HCEC 1CT (cell line): ENCODE measurements around the gene MYO1C.
"Not testable (repeated sequence)": the region's sequence is repeated elsewhere in the genome, so short reads cannot be mapped to it uniquely, and the experiment has no call there.

Experiments used
- DNase-seq: peaks from one replicate; pipeline ENCODE4 v3.0.0-alpha.2; 2017

MYO1C gene, protein sequence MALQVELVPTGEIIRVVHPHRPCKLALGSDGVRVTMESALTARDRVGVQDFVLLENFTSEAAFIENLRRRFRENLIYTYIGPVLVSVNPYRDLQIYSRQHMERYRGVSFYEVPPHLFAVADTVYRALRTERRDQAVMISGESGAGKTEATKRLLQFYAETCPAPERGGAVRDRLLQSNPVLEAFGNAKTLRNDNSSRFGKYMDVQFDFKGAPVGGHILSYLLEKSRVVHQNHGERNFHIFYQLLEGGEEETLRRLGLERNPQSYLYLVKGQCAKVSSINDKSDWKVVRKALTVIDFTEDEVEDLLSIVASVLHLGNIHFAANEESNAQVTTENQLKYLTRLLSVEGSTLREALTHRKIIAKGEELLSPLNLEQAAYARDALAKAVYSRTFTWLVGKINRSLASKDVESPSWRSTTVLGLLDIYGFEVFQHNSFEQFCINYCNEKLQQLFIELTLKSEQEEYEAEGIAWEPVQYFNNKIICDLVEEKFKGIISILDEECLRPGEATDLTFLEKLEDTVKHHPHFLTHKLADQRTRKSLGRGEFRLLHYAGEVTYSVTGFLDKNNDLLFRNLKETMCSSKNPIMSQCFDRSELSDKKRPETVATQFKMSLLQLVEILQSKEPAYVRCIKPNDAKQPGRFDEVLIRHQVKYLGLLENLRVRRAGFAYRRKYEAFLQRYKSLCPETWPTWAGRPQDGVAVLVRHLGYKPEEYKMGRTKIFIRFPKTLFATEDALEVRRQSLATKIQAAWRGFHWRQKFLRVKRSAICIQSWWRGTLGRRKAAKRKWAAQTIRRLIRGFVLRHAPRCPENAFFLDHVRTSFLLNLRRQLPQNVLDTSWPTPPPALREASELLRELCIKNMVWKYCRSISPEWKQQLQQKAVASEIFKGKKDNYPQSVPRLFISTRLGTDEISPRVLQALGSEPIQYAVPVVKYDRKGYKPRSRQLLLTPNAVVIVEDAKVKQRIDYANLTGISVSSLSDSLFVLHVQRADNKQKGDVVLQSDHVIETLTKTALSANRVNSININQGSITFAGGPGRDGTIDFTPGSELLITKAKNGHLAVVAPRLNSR

DNA sequence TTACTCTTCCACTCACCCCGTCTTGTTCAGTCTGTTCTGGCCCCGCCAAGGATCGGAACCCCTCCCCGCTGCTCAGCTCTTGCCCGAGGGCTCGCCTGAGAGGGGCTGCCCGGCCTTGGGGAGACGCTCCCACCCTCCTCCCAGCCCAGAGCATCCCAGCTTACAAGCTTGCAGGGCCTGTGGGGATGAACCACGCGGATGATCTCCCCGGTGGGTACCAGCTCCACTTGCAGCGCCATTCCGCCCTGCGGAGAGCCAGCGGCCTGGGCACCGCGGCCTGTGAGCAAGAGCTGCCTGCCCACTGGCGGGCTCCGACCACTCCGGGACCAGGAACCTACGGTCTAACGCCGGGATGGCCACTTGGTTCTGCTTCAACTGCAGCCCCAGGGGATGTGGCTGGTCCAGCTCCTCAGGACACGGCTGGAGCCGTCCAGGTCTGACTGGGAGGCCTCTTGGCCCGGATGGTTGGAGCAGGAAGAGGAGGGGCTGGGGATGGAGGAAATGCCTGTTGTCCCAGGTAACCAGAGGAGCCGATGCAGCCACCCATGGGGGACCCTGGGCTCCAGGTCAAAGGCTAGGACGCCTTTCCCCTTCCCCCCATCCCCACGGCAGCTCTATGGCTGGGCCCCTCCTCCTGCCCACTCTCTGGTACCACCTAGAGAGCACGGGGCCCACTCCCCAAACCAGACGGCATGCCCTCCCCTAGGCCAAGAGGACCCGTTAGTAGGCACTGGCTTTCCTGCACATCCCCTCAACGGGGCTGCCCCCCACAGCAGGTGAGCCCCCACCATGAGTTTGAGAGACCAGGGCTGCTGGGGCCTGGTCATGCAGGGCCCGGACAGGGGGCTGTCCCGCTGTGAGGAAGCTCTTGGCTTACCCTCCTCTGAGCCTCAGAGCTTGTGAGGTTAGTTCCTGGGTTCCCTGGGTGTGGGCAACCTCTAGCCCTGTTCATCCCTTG is at the start of gene MYO1C:
TSS of gene MYO1C (minus strand) at position 438 of the 958 bp plus-strand sequence. CDS start at position 239, 199 bp downstream.
- no peak for DNase-seq

- DNase-seq, result no peak
Measured at GRCh38 chr17:1541367-1541904, 49.0 kb upstream of the MYO1C start.

GRCh38 chr17:1539811-1540210 is 47.3 kb upstream of the MYO1C start:
- no peak for DNase-seq

DNA sequence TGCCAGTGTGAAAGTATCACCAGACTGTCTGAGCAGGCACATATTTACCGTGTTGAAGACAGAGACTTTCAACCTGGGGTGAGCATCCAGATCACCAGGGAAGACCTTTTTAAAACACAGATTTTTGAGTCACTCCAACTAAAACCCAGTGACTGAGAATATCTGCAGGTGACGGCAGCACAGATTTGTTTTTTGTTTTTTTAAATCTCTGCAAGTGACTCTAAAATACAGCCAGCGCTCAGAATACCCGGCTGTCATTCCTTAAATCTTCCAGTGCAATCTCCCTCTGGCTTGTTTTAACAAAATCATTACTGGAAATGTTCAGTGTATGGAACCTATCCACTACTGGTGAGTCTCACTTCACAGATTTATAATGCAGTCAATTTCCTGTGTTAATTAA is 43.3 kb upstream of the MYO1C start:
- no peak for DNase-seq

- DNase-seq, result no peak
Measured at GRCh38 chr17:1533661-1534325, 41.3 kb upstream of the MYO1C start.

GRCh38 chr17:1532836-1533602 is 40.5 kb upstream of the MYO1C start:
- DNase-seq, result no peak

DNA sequence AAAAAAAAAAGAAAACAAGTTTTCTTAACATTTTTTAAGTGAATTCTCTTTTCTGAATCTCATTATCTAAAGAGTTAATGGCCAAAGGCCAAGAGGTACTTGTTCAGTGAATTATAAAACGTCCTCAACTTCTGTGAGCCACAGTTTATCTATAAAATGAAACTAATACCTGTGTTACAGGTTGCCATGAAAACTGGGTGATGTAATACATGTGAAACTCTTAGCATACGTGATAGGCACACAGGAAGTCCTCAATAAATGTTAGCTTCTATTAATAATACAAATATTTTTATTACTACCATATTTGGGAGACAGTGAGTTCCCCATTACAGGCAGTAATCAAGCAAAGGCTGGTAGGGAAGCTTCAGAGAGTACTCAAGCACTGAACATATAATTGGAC is 37.4 kb upstream of the MYO1C start:
- DNase-seq, result no peak

DNA sequence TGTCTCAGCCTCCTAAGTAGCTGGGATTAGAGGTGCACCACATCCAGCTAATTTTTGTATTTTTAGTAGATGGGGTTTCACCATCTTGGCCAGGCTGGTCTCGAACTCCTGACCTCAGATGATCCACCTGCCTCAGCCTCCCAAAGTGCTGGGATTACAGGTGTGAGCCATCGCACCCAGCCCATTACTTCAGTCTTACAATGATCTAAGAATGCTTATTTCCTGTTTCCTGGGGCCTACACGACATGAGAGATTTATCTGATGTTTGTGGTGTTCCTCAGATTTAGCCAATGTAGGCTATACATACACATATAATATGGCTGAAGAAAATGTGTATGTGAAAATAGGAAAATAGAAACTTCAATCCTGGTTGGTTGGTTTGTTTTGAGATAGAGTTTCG is 34.4 kb upstream of the MYO1C start:
- not testable (repeated sequence) for DNase-seq

- DNase-seq, result no peak
Measured at GRCh38 chr17:1522626-1523025, 30.1 kb upstream of the MYO1C start.

DNA sequence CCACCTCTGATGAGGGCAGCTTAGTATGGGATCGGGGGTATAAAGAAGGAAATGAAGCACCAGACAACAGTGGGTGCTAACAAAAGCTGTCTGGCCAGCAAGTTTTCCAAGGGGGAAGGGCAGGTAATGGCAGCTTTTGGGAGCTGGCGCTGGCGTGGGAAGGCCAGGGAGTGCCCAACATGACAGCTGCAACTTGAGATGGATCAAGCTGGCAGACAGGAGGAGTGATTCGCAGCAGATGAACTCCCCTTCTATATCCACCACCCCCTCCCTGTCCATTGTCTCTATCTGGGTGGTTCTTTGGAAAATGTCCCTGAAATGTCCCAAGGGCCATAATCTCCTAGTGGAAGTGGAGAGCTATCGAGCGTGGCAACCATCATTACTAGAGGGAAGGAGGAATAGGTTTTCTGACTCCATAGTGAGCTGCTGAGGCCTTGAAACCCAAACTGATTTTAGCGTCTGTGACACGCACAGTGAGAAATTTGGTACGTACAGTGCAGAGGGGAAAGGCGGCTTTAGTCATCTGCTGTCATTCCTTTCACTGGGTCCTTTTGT is 28.7 kb upstream of the MYO1C start:
- no peak for DNase-seq

- no peak for DNase-seq
Measured at GRCh38 chr17:1519678-1520077, 27.2 kb upstream of the MYO1C start.

- DNase-seq, result no peak
Measured at GRCh38 chr17:1518410-1518809, 25.9 kb upstream of the MYO1C start.

DNA sequence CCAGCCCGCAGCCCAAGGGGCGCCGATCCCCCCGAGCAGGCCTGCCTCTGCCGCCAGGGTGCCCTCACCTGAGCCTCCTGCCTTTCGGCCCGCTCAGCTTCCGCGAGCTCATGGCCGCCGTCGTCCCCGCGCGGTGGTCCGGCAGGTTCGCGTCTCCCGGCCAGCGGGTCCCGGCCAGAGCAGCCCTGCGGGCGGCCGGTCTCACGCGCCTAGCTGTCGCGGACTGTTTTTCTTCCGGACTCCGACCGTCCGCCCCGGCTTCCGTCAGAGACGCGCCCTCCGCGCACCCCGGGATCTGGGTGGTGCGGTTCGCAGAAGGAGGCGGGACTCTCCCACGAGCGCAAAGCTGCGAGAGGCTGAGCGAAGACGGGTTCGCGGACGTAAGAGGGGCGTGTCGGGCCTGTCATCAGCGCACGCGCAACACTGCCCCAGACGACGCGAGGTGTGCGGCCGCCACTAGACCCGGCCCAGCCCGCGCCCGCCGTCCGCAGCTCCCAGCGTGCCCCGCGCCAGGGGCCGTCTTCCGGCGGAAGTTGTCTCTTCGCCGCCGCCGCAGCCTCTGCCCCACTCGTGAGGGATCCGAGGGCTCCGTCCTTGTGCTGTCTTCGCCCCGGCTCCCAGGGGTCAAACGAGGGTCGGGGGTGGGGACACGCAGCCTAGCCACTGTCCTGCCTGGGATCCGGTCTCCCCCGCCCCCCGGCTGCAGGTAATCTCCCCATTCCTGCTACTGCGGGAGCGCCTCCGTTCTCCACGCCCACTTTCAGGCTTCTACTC is 24.1 kb upstream of the MYO1C start, which contains the start of gene INPP5K:
TSS of gene INPP5K (minus strand) at position 225 of the 774 bp plus-strand sequence. CDS start at position 112, 113 bp downstream.
- peak; percentile 99 for DNase-seq

DNA sequence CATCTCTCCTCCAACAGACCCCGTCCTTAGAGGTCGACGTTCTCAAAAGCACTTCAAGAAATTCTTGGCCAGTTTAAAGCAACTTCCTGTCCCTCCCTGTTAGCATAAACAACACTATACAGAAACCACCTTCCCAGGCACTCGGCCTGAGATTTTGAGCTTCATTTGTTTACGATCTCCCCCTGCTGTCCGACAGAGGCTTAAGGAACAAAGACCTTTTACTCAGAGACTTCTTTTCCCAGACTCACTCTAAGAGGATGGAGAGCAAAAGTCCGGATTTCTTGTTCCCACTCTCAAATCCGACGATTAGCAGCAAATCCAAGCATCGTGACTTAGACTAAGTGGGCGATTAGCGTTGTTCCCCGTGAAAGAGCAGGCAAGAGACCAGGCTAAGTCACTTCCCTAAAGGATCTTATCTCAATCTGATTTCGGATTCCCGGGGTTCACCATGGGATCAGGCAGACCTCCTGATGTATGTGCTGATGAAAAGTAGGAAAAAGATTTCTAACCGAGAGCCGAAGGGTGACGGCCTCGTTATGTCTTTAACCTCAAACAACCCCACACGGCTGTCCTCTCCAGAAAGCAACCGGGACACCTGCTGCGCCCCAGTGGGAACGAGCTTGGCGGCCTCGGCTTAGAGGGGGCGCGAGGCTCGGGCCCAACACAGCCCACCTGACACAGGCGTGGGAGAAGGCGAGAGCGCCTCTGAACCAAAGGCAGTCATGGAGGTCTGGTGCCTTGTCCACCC is 23.3 kb upstream of the MYO1C start:
- peak; percentile 85 for DNase-seq

DNA sequence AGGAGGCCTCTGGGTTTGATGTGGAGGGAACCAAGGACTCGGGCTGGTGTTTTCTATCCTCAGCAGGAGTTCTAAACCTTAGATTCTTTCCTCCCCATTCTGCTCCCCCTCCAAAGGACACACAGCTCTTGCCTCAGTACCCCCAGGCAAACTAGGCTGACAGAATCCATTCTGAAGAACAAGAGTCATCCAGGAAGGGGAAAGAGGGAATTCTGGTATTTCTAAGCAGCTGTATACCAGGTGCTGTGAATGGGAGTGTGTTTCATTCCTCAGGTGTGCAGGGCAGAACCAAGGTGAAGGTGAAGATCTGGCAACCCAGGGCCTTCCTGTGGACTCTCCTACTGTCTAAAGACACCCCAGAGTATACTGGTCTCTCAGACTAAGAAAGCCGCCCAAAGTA is 19.9 kb upstream of the MYO1C start:
- DNase-seq, result no peak

GRCh38 chr17:1511756-1512321 is 19.4 kb upstream of the MYO1C start:
- DNase-seq, result no peak

- no peak for DNase-seq
Measured at GRCh38 chr17:1511290-1511689, 18.8 kb upstream of the MYO1C start.

GRCh38 chr17:1509290-1509881 is 16.9 kb upstream of the MYO1C start:
- DNase-seq, result no peak
